NCI-H1694 treated with DMSO at 0.1 percent for 48 hours (cell line): ENCODE measurements around the gene MOB1B.
A peak's percentile ranks its signal among the peaks of the same experiment; 100 is the strongest.
"Not testable (repeated sequence)": the region's sequence is repeated elsewhere in the genome, so short reads cannot be mapped to it uniquely, and the experiment has no call there.

Experiments
- DNase-seq: peaks from one replicate; lab custom pipeline; 2025; lab: John Stamatoyannopoulos, UW

MOB1B gene

GRCh38 chr4:71008196-71008595 lies 106.0 kb downstream of the MOB1B start:
- DNase-seq, result no peak

- DNase-seq, result no peak
These were observed 106.9 kb downstream of the MOB1B start for GRCh38 chr4:71009086-71009485.

- no peak for DNase-seq
These were observed 107.9 kb downstream of the MOB1B start for GRCh38 chr4:71009890-71010588.

DNA sequence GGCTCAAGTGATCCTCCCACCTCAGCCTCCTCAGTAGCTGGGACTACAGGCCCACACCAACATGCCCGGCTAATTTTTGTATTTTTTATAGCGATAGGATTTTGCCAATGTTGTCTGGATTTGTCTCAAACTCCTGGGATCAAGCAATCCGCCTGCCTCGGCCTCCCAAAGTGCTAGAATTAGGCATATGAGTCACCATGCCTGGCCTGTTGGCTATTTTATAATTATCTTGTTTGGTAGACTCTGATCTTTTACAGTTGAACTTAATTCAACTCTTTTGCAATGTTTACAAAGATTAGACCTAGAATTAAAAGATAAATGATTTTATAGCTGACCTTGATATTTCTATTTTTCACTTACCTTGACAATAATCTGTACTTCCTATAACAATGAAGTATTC lies 109.3 kb downstream of the MOB1B start:
- no peak for DNase-seq

DNA sequence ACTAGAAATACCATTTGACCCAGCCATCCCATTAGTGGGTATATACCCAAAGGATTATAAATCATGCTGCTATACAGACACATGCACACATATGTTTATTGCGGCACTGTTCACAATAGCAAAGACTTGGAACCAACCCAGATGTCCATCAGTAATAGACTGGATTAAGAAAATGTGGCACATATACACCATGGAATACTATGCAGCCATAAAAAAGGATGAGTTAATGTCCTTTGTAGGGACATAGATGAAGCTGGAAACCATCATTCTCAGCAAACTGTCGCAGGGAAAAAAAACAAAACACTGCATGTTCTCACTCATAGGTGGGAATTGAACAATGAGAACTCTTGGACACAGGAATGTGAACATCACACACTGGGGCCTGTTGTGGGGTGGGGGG lies 115.2 kb downstream of the MOB1B start:
- not testable (repeated sequence) for DNase-seq

DNA sequence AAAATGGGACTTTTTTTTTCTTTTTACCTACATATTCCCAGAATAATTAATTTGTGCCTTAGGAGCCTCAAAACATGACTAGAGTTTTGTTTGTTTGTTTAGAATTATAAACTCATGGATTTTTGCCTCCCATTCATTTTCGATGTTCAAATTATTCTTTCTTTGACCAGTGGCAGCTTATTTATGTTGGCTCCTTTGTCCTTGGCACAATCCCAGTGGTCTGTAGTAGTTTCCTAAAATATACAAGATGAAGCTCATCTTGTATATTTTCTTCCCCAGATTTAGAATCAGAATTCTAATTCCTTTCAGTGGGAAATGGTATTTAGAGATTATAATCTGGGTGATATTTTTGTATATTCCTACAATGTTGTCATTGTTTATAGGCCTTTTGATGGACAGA lies 118.4 kb downstream of the MOB1B start:
- no peak for DNase-seq

DNA sequence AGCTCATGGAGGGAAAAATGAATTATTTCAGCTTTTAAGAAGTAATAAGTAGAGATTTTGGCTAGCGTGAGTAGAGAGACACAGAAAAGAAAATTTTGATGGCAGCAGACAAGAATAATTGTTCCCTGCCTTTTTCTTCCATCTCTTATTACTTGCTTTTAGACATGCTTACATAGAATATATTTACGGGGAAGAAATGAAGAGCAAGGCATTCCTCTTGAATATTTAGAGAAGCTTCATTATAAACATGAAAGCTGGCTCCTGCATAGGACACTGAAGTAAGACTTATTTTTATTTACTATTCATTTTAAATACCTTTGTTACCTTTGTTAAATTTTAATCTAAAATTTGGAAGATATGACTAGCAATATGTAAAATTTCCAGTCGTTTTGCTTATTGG lies 123.5 kb downstream of the MOB1B start:
- DNase-seq, result no peak

DNA sequence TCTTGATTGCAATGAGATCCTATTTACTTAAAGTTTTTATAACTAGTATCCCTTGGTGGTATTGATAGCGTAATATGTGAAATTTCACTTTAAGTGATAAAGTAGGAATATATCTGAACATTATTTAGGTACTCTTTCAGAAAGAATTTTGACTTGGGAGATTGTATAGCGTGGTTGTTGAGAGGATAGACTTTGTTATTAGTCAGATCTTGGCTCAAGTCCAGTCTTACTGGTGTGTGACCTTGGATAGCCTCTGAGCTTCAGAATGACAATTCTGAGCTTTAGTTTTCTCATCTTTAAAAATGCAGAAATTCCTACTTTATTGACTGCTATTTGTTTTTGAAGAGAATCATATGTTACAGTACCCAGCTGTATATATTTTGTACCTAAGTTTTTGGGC lies 123.9 kb downstream of the MOB1B start:
- DNase-seq, result peak; percentile 5

DNA sequence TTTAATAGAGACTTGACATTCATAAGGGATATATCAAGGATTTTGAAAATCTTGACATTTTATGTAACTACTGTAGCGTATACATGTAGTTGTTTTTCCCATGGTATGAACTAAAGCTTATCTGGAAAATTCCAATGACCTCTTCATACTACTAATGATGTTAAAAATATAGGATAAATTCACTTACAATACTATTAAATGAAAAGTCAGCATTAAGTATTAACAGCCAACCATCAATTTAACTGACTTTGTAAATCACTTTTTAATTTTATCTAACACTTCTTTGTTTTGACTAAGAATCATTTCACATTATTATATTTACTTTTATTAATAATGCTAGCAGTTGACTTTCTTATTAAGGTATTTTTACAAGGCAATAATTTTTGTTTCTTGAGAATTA lies 125.4 kb downstream of the MOB1B start:
- no peak for DNase-seq

GRCh38 chr4:71029504-71029903 lies 127.3 kb downstream of the MOB1B start:
- DNase-seq, result no peak

GRCh38 chr4:71032106-71032505 lies 129.9 kb downstream of the MOB1B start:
- not testable (repeated sequence) for DNase-seq
